PC-3 (cell line): ENCODE measurements around the gene MASP2.
"Not testable (repeated sequence)": the region's sequence is repeated elsewhere in the genome, so short reads cannot be mapped to it uniquely, and the experiment has no call there.

Source experiments
- CTCF ChIP-seq: fragments of 300-600 bp; sonication (generic); conservative IDR thresholded peaks from 2 replicates; pipeline ENCODE4 v1.5.1; 2017; ENCODE audit warnings: antibody characterized with exemption, low read depth, mild to moderate bottlenecking, low read length
- EZH2 ChIP-seq: fragments of 300-600 bp; sonication (generic); IDR thresholded peaks from one replicate; pipeline ENCODE4 v1.6.1; 2017; ENCODE audit warnings: antibody characterized with exemption, mild to moderate bottlenecking, low read length; ENCODE audit not compliant: unreplicated experiment

GRCh38 chr1:11083784-11084183 is 36.7 kb upstream of the MASP2 start:
- not testable (repeated sequence) for TF ChIP-seq EZH2, CTCF
